T47D (cell line): ENCODE data around the gene SLC7A1.

Source experiments
- DNase-seq, 2 experiments: peaks; one replicate each; pipeline versions ENCODE4 v3.0.0 to v3.0.0-alpha.2; 2011 to 2012; ENCODE audit warnings: low read depth in 1 of 2, low spot score in 1 of 2
- JUND ChIP-seq: IDR thresholded peaks from 2 replicates; pipeline ENCODE4 v1.6.1; 2012; ENCODE audit warnings: low read depth
- in situ Hi-C: cut with HindIII; loops from 2 replicates; pipeline ENCODE4 v1.10.0; 2016; ENCODE audit warnings: low sequenced_read_pairs, low pct_unique_long_range_greater_than_20kb

The SLC7A1 gene

DNA sequence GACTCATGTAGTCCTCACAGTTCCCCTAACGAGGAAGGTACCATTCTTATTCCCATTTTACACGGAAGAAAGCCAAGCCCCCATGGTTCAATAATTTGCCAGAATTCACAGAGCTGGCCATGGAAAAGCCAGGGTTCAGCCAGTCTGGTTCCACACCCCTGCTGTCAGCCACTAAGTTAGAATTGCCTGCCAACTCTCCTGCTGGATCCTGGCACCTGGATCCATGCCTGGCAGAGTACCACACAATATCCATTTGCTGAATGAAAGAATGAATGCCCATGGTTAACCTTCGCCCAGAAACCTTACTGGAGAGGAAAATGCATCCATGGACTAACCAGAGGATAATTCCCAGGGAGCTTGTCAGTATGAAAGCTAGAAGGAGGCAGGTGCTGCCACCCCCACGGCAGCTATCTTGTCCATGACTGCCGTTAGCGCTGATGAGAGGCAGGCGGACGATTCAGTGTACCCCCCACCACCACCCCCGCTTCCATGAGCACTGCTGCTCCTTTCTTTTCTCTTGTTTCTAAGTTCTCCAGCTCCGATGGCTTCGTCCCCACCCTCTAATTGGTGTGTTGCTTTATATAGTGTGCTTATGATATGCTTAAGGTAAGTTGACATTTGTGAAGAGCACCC, 114.5 kb downstream of the SLC7A1 start:
- no peak for TF ChIP-seq JUND
- in situ Hi-C loops: no loop called here
- DNase-seq: no peak

DNA sequence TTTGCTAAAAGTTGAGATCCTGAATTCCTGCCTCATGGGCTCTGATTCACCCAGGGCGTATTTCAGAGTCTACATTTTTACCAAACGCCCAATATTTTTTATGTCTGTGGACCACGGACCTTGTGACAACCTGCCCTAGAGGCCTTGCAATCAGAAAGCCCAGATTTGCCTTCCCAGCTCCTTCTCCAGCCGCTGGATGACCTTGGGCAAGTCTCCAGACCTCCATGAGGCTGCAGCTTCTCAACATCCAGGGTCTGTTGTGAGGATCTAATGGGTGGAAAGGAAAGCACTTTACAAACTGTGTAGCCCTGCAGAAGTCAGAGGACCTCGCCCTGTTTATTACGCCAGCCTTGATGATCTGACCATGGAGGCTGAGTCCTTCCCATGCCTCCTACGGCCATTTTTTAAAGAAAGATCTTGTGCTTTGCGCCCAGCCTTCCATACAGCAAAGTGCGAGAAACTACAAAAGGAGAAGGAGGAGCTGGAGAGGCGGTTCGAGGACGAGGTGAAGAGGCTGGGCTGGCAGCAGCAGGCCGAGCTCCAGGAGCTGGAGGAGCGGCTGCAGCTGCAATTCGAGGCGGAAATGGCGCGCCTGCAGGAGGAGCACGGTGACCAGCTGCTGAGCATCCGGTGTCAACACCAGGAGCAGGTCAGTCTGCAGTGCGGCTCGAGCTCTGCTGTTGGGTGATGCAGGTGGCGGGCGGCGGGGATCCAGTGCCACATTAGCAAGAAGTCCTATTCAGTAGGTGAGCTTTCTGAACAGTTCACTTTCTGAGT, 115.6 kb downstream of the SLC7A1 start:
- DNase-seq: no peak
- in situ Hi-C loops: no loop called here
- TF ChIP-seq JUND: no peak

DNA sequence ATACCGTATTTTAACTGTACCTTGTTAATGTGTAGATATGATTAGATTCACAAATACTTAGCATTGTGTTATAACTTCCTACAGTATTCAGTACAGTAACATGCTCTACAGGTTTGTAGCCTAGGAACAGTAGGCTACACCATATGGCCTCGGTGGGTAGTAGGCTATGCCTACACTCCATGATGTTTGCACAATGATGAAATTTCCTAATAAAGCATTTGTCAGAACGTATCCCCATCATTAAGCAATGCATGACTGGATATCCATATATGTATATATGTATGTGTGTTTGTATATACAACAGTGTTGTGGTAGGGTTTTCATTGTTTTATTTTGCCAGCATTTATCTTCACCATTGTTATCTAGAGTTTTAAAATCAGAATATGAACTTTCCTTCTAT, 119.4 kb downstream of the SLC7A1 start:
- TF ChIP-seq JUND: no peak
- in situ Hi-C loops: no loop called here
- no peak for DNase-seq

DNA sequence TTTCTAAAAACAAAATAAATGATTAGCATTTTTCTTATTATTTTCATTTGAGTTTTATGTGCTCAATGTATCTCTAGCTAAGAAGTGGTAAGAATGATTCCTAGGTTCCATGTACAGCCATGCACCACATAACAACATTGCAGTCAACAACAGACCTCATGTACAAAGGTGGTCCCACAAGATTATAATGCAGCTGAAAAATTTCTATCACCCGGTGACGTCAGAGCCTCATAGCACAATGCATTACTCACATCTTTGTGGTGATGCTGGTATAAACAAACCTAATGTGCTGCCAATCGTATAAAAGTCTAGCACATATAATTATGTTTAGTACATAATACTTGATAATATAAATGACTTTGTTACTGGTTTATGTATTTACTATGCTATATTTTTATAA, 120.5 kb downstream of the SLC7A1 start:
- TF ChIP-seq JUND: no peak
- DNase-seq: no peak
- in situ Hi-C loops: no loop called here

DNA sequence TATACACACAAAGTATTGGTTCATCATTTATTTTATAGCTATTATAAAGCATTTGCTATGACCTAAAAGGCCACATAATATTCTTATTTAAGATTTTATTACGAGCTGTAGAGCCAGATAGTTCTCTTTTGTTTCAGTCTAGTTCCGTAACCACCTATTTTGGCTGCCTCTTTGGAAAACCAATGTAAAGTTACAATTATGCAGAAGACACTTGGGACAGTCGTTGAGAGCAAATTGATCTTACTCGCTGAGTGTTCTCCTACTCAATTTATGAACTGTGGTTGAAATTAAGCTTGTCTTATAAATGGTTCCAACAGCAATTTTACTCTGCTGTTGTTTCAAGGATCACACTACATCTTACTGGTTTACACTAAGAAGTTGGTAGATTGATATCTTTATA, 122.3 kb downstream of the SLC7A1 start:
- no peak for DNase-seq
- no peak for TF ChIP-seq JUND
- in situ Hi-C loops: no loop called here

DNA sequence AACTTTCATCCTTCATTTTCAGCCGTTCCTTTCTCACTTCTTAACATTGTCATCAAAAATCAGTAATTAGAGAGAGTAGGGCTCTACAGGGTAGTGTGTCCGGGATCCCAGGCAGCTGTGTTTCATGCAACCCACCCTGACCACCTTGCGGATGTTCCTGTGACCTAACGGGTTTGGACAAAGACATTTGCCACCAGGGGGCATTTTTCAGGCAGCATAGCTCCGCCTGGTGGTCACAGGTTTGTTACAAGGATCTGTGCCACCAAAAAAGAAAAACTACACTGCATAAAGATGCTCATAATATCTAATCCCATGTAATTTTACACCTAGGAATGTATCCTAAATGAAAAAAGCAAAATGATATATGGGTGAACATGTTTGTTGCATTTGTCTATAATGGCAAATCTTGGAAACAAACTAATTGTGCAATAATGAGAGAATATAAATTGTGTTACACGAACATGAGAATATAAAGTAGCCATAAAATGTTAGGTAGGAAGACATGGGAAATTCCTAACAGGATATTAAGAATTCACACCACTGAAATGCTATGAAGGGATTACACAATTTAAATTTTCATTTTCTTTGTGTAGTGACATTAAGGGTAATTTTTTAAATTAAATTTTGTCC, 123.0 kb downstream of the SLC7A1 start:
- DNase-seq: peak in 1 of 2 experiments; percentile 61
- in situ Hi-C loops: no loop called here
- no peak for TF ChIP-seq JUND

DNA sequence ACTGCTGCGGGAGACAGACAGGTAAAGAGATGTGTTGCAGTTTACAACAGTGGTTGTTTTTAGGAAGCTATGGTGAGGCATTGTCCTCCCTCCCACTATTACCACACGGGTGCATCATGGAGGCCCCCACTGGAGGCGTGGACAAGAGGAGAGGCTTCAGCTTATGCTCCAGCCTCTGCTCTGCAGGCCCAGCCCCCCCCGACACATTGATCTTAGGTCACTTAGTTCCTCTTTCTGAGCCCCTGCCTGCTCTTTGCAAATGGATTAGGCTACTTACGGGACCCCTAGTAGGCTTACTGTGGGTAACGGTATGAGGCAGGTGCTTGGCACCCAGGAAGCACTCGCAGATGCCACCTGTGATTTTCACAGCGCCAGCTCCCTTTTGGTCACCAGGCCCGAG, 123.9 kb downstream of the SLC7A1 start:
- in situ Hi-C loops: no loop called here
- TF ChIP-seq JUND: no peak
- no peak for DNase-seq

DNA sequence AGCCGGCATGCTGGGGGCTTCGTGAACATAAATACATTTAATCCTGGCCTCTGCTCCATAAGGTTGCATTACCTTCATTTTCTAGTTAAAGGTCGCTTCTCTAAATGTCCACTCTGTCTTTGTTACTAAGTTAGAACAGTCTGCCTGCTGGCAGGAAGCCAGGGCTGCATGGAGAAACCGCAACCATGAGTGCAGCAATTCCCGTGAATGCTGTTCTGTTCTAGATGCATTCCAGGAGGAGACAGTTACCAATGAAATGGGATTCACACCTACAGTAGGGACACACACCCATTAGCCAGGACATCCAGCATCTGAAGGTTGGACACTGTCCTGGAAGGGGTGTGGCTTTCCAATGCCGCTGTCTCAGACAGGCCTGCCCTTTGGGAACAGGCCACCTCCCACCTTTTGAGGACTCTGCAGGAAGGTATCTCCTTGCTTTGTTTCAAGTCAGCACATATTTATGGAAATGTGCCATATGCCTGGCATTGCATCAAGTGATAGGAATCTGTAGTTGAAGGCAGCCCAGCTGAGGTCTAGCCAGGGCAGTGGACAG, 129.7 kb downstream of the SLC7A1 start:
- DNase-seq: no peak
- no peak for TF ChIP-seq JUND
- in situ Hi-C loops: no loop called here

DNA sequence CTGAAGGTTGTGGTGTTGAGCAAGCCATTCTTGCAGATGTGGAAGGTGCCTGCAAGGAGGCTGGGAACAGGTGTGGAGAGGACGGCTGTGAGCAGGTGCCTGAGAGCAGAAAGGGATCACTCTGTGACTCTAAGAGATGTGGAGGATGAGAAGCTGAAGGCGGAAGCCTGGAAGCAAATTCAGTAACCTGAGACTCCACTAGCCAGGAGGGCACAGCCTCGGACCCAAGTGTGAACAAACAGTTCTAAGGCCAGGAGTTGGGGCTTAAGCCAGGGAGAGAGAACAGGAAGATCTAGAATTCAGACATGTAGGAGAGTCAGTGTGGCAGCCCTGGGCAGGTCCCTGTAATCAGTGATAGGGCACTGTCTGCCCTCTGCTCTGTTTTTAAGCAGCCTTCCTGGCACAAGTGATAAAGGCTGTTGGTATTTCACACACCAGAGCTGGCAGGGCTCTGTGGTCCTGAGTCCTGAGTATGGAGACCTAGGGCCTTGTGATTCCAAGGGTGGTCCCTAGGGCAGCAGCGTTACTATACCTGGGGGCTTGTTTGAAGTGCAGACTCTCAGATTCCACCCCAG, 131.3 kb downstream of the SLC7A1 start:
- peak in 1 of 2 experiments; percentile 11 for DNase-seq
- no peak for TF ChIP-seq JUND
- in situ Hi-C loops: no loop called here

DNA sequence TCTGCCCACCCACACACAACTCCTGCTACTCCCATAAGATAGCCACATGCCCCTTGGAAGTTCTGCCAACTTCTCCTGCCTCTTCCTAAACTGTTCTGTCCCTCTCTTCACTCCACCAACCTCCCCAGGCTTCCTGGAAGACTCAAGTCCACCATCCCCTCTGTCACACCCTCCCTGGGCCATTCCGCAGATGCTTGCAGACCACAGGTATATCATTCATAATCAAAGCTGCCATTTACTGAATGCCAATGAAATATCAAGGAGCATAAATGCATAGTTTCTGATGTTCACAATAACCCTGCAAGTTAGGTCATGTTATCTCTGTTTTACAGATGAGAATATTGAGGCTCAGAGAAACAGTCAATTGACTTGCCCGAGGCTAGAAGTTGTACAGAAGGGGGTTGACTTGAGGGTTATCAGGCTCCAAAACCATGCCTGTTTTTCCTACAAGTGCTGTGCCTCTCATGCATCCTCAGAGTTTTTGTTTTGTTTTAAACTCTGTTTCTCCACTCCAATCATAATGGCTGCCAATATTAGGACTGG, 135.6 kb downstream of the SLC7A1 start:
- in situ Hi-C loops: no loop called here
- no peak for TF ChIP-seq JUND

More for the DNA sequence above, 135.6 kb downstream of the SLC7A1 start:
- no peak for DNase-seq
